Measurements from ENCODE around the gene PCLO. TPM values are rescaled to one million over a fixed set of nuclear protein-coding genes. Genes with fewer than 3 reads are reported as not detected.
A peak's percentile ranks its signal among the peaks of the same experiment; 100 is the strongest.

The PCLO gene
- total RNA-seq, 1 experiment from 2014 or later = 3.1 TPM

- Histone ChIP-seq H3T11ph (ENCODE audit: low read length) (no peak overlapping the region), H4K5ac (ENCODE audit: insufficient read length, low read depth, low read length) (no peak overlapping the region), H2BK120ac (ENCODE audit: low read depth, low read length, poor library complexity, severe bottlenecking) (no peak overlapping the region), H2AFZ (ENCODE audit: low read length) (no peak overlapping the region), H3K14ac (ENCODE audit: insufficient read depth, low read length) (no peak overlapping the region), H3K9me3 (ENCODE audit: control insufficient read depth, low read depth, low read length) (no peaks in the 10 kb centered on the region), H4K20me1 (ENCODE audit: control insufficient read depth, insufficient read depth, insufficient read length) (no peaks in the 10 kb centered on the region), H3K9ac (ENCODE audit: extremely low read depth, insufficient read length, low read length) (no peak overlapping the region), H3K4me1 (ENCODE audit: insufficient read depth, low read length) (no peaks in the 10 kb centered on the region; the same call in 1 of the 2 replicates), H3K79me1 (ENCODE audit: insufficient read depth, low read depth, low read length, poor library complexity, severe bottlenecking) (no peaks in the 10 kb centered on the region), H3K4ac (ENCODE audit: low read depth, low read length) (no peak overlapping the region), H2BK20ac (ENCODE audit: low read depth, low read length, poor library complexity, severe bottlenecking) (no peak overlapping the region), H3K18ac (ENCODE audit: insufficient read length, low read depth, low read length) (no peak overlapping the region), H3K23ac (ENCODE audit: insufficient read length, low read depth, low read length) (no peak overlapping the region), H2BK15ac (ENCODE audit: low read depth, low read length) (no peak overlapping the region), H3K4me2 (ENCODE audit: insufficient read depth, insufficient read length, low read length) (no peak overlapping the region), H4K8ac (replicated peaks; ENCODE audit: insufficient read length, low read depth, low read length) (no peak overlapping the region), H3K27me3 (ENCODE audit: insufficient read depth, low read length) (no peaks in the 10 kb centered on the region), H3K79me2 (ENCODE audit: insufficient read depth, low read length) (no peaks in the 10 kb centered on the region), H2BK5ac (ENCODE audit: insufficient read length, low read length) (no peak overlapping the region), H2BK12ac (ENCODE audit: insufficient read length, low read depth, low read length) (no peak overlapping the region), H2AK5ac (ENCODE audit: insufficient read length, low read length) (no peak overlapping the region), H3K23me2 (ENCODE audit: insufficient read length, low read depth, low read length, poor library complexity, severe bottlenecking) (no peaks in the 10 kb centered on the region), H4K91ac (ENCODE audit: insufficient read length, low read depth, low read length) (no peak overlapping the region), H3K56ac (ENCODE audit: insufficient read length, low read depth, low read length) (no peak overlapping the region), H3K27ac (ENCODE audit: insufficient read length, low read depth, low read length) (peak overlapping the region; percentile 30)
- no peaks in the 10 kb centered on the region for H3K27me3 Mint-ChIP-seq (ENCODE audit: low read depth)
- H3K36me3 Mint-ChIP-seq (ENCODE audit: insufficient read depth in 1 of 3, low read depth in 3 of 3) = no peaks in the 10 kb centered on the region
- DNase-seq = no peak
- H3K9me3 Mint-ChIP-seq = no peaks in the 10 kb centered on the region
- WGBS (ENCODE audit: extremely low coverage, insufficient read length, low lambda C conversion rate) = no CpG with 5 or more reads among the region's 2 CpGs
- H3K4me3 Mint-ChIP-seq = peak overlapping the region in 1 of 2 experiments; percentile 40; a peak in 1 of 5 replicates
- H3K27ac Mint-ChIP-seq = peak overlapping the region; percentile 55 to 77 (median 68)
- peaks cover 26 to 33% of the 10 kb centered on the region in 2 experiments for H3K4me1 Mint-ChIP-seq
- no peak for TF ChIP-seq CTCF (conservative IDR thresholded peaks at IDR 0.05)
Observed at GRCh38 chr7:83142365-83142764, 20.3 kb downstream of the PCLO start.
